ENCODE results near the gene SEMA3F. TPM values are rescaled to one million over a fixed set of nuclear protein-coding genes. Genes with fewer than 3 reads are reported as not detected.

The SEMA3F gene
- total and polyA plus RNA-seq, 4 donors, result 0.60 to 4.8 (median 2.1) TPM

- H3K9me3 ChIP-seq (ENCODE audit: control insufficient read depth in 4 of 4, low read length in 3 of 4), result no peaks in the 10 kb centered on the region
- no peaks in the 10 kb centered on the region for H3K27me3 ChIP-seq (ENCODE audit: control insufficient read depth in 4 of 4, insufficient read depth in 4 of 4, low read length in 3 of 4)
- TF ChIP-seq RXRA (IDR thresholded peaks at IDR 0.05) (no peak), GABPA (IDR thresholded peaks at IDR 0.05 in 1 of 2, conservative IDR thresholded peaks at IDR 0.05 in 1 of 2) (no peak), NR2F2 (IDR thresholded peaks at IDR 0.05) (no peak), HNF4G (IDR thresholded peaks at IDR 0.05) (no peak)
- H3K4me1 ChIP-seq (ENCODE audit: control insufficient read depth in 4 of 4, insufficient read depth in 4 of 4, low read length in 3 of 4), result peaks cover 13 to 43% (median 33%) of the 10 kb centered on the region in 4 donors
- H3K4me3 ChIP-seq (ENCODE audit: low read depth in 1 of 3, low read length in 3 of 3), result no peak overlapping the region
- DNase-seq (ENCODE audit: low spot score), result no peak
- WGBS, result 82% methylated on average over 5 of the region's 5 CpGs
- H3K27ac ChIP-seq (ENCODE audit: low read depth in 1 of 2, low read length in 2 of 2), result no peak overlapping the region
- no peak overlapping the region for H3K9ac ChIP-seq (ENCODE audit: low read depth in 1 of 2, low read length in 2 of 2)
- H3K36me3 ChIP-seq (ENCODE audit: control insufficient read depth in 4 of 4, insufficient read depth in 3 of 4, low read depth in 1 of 4, low read length in 3 of 4), result no peaks in the 10 kb centered on the region
These were observed 7.1 kb downstream of the SEMA3F start for GRCh38 chr3:50162034-50162883.

GRCh38 chr3:50163572-50164455 is 8.7 kb downstream of the SEMA3F start:
- Histone ChIP-seq H3K36me3 (ENCODE audit: control insufficient read depth in 4 of 4, insufficient read depth in 3 of 4, low read depth in 1 of 4, low read length in 3 of 4) (no peaks in the 10 kb centered on the region), H3K4me1 (ENCODE audit: control insufficient read depth in 4 of 4, insufficient read depth in 4 of 4, low read length in 3 of 4) (peaks cover 13 to 43% (median 33%) of the 10 kb centered on the region in 4 donors), H3K9ac (ENCODE audit: low read depth in 1 of 2, low read length in 2 of 2) (no peak overlapping the region), H3K27ac (ENCODE audit: low read depth in 1 of 2, low read length in 2 of 2) (peak overlapping the region in 1 of 2 donors; percentile 1), H3K27me3 (ENCODE audit: control insufficient read depth in 4 of 4, insufficient read depth in 4 of 4, low read length in 3 of 4) (no peaks in the 10 kb centered on the region), H3K4me3 (ENCODE audit: low read depth in 1 of 3, low read length in 3 of 3) (no peak overlapping the region), H3K9me3 (ENCODE audit: control insufficient read depth in 4 of 4, low read length in 3 of 4) (no peaks in the 10 kb centered on the region)
- 74% methylated on average over 8 of the region's 8 CpGs for whole genome bisulfite sequencing
- peak in 1 of 2 donors; percentile 41 for TF ChIP-seq RXRA (IDR thresholded peaks at IDR 0.05)
- no peak for TF ChIP-seq YY1 (IDR thresholded peaks at IDR 0.05)
- peak; percentile 27 for TF ChIP-seq SP1 (IDR thresholded peaks at IDR 0.05)
- DNase-seq (ENCODE audit: low spot score), result no peak

GRCh38 chr3:50164481-50164880 is 9.4 kb downstream of the SEMA3F start:
- no peaks in the 10 kb centered on the region for H3K36me3 ChIP-seq (ENCODE audit: control insufficient read depth in 4 of 4, insufficient read depth in 3 of 4, low read depth in 1 of 4, low read length in 3 of 4)
- WGBS, result 81% methylated on average over 1 of the region's 1 CpG
- no peaks in the 10 kb centered on the region for H3K9me3 ChIP-seq (ENCODE audit: control insufficient read depth in 4 of 4, low read length in 3 of 4)
- no peak overlapping the region for H3K27ac ChIP-seq (ENCODE audit: low read depth in 1 of 2, low read length in 2 of 2)
- H3K4me3 ChIP-seq (ENCODE audit: low read depth in 1 of 3, low read length in 3 of 3), result no peak overlapping the region
- peaks cover 13 to 43% (median 33%) of the 10 kb centered on the region in 4 donors for H3K4me1 ChIP-seq (ENCODE audit: control insufficient read depth in 4 of 4, insufficient read depth in 4 of 4, low read length in 3 of 4)
- no peaks in the 10 kb centered on the region for H3K27me3 ChIP-seq (ENCODE audit: control insufficient read depth in 4 of 4, insufficient read depth in 4 of 4, low read length in 3 of 4)
- no peak for DNase-seq (ENCODE audit: low spot score)
- H3K9ac ChIP-seq (ENCODE audit: low read depth in 1 of 2, low read length in 2 of 2), result no peak overlapping the region
- no peak for TF ChIP-seq HNF4A (conservative IDR thresholded peaks at IDR 0.05)
- TF ChIP-seq REST (IDR thresholded peaks at IDR 0.05), result no peak
- no peak for TF ChIP-seq RAD21 (IDR thresholded peaks at IDR 0.05)
- no peak for TF ChIP-seq FOXA2 (IDR thresholded peaks at IDR 0.05)
- TF ChIP-seq ZBTB33 (IDR thresholded peaks at IDR 0.05), result no peak

Measured in liver (tissue), 9 donors.